Activated CD4-positive, alpha-beta T cell treated with anti-CD3 and anti-CD28 coated beads, Interleukin-2, amount 50 U/mL, for 4 hours (primary cell): Measurements from ENCODE around the gene DUXB.

Experiments used
- DNase-seq, 2 experiments: peaks; one replicate each; pipeline ENCODE4 v3.0.0-alpha.2; 2020

The DUXB gene, protein sequence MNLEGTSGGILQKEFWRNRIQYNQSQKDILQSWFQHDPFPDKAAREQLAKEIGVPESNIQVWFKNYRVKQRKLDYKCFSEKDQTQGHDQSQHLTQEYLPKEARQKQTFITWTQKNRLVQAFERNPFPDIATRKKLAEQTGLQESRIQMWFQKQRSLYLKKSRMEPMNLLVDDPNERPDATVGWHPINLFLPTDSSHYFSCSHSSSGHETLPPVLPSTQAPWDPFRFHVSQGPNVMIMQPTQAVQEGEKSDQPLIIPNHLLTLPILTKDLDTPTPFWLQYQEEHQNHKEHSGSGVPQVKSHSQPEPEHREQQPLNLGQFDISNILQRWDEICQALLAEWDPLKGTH

DNA sequence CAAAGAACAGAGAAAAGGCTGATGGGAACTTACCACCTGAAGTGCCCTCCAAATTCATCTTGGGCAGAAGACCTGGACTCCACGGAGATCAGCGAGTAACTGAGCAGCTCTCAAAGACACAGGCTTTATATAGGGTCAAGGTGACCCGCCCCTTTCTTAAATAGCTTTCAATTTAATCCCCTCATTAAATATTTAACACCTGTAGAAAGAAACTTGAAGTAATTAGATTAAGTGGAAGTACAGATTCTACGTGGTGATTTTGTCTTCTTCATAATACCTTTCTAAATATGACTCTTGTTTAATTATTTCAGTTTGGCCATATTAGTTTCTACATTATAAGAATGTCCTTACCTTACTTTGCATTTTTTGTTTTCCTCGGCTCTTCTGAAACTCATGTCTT, at the start of gene DUXB:
TSS of gene DUXB (minus strand) at position 101 of the 400 bp plus-strand sequence. CDS start at position 58, 43 bp downstream.
- DNase-seq = no peak

DNA sequence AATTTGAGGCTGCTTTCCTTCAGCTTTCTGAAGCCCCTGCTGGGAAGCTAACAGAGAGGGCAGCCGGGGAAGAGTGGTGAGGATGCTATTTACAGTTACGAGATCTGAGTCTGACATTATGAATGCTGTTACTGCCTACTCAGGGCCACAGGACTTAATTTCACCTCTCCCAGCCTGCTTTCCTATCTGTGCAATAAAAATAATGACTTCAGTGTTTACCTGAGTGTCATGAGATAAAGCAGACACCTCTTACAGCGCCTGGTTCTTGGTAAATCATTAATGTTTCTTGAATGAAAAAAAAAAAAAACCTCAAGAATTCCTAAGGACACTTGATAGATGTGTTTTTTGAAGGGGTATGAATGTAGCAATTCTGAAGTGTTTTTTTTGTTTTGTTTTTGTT, 49.3 kb upstream of the DUXB start:
- no peak for DNase-seq

DNA sequence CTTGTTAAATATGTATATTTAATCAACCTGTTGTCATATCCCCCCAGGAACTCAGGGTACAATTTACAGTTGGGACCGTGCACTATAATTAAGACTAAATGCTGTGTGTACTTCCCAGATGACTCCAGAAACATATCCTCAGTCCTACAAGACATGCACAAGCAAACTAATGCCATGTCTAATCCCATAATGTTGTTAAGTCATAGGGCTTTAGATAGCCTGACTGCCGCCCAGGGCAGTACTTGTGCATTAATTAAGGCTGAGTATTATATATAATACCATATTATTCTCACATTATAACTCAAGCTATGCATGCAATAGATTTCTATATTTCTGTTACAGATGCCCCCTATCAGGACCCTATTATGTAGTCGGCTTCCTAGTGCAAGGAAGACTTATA, 45.1 kb upstream of the DUXB start:
- no peak for DNase-seq

DNA sequence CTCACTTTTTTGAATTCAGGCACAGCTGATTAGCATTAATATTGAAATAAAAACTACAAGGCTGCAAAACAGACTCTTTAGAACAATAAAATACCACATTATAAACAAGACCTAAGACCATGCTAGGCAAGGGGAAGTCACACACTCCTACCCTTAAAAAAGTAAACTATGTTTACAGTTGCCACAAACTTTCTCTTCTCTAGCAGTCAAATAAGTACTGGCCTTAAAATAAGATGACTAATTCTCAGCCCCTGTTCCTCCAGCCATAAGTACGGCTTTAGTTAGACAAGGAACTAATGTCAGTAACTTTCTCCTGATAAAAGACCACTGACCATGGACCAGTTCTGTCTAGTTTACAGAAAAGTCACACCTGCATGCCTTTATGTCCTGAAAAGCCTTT, 44.6 kb upstream of the DUXB start:
- DNase-seq = no peak

DNA sequence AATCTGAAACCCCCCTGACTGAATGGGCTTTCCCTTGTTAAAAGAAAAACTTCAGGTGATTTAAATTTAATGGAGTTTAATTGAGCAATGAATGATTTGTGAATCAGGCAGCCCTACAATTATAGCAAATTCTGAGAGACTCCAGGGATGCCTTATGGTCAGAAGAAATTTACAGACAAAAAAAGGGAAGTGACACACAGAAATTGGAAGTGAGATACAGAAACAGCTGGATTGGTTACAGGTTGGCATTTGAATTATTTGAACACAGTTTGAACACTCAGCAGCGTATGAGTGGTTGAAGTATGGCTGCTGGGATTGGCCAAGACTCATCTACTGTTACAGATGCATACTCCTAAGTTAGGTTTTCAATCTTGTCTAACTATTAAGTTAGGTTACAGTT, 44.0 kb upstream of the DUXB start:
- no peak for DNase-seq

DNA sequence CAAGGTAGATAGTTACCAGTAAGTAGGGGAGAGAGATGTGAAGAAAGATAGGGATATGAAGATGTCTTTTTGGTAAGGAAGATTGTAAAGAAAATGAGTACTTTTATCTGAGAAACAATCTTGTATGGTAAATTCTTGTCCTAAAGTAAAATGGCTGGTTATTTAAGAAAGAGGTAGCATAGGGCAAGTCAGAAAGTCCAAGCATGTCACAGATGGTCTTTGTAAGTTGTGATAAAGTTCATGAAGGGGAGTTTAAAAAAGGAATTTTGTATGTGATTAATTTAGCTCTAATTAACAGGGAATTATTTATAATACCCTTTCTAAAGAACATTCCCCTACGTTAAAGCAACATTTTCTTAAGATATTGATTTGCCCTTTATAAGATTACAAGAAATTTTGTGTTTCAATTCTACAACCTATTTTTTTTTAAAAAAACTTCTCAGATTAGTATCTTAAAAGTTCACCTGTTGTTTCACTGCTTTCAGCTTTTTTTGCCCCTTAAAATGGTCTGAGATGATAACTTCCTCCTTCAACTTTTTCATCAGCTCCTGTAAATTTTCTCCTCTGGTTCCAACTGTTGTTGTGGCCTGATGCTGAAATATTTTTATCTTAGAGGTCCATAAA, 41.3 kb upstream of the DUXB start:
- no peak for DNase-seq

DNA sequence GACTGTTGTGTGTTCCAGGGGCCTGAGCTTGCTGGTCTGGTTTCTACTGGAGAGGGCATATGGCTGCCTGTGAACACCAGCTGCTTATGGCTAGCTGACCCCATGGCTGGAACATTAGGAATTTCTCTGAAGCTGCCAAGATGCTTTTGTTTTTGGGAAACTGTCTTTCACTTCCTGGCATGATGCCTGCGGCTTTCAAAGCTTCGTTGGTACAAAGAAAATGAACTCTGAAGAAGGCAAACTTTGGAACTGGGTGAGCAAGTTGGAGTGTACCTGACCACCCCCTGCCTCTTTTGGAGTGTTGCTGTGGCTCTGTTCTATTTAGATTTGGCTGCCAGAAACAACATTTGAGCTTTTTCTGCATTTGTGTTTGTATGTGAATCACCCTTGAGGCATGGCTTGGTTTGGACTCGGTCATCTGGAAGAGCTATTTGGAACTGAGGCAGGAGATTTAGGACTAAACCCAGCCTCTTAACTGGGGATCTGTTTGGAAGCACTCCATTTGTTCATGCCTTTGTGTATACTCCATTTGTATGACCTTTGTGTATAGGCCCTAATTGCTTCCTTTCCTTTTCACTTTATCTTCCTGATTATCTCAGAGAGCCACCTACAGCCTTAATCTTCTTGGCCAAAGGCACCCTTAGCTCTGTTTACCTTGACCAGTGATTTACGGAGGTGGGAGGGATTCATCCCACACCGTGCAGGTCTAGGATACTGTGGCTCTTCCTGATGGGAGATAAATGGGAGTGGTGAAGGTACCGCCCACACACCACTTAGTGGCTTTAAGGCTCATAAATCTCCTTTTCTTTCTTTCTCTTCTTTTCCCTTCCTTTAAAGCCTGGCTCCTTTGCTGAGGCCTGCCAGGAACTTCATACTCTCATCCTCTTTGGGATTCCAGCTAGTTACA, 32.3 kb upstream of the DUXB start:
- no peak for DNase-seq

DNA sequence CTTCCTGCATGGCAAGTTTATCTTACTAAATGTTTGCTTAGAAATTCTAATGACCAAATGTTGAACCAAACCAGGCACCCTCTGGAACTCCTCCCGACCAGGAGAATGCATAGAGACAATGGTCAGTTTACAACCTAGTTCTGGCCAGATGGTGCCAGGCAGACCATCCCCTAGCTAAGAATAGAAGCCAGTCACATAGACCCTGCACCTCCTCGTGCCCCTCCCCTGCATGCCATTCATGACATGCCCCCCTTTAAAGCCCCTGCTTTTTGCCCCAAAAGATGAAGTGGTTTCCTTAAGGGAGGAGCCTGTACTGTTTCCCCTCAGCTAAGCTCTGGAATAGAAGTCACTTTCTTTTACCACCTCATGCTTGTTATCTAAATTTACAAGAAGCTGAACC, 31.6 kb upstream of the DUXB start:
- no peak for DNase-seq

DNA sequence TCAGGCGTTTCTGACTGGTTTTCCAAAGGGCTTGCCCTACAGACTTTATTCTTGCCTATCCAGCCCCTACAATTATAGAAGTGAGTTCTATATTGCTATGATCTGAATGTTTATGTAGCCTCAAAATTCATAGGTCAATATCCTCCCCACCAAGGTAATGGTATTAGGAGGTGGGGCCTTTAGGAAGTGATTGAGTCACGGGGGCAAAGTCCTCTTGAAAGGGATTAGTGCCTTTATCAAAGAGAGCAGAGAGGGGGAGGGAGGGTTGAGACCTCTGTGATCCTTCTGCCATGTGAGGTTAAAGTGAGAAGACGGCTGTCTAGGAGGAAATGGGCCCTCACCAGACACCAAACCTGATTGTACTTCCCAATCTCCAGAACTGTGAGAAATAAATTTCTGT, 26.0 kb upstream of the DUXB start:
- DNase-seq = no peak

DNA sequence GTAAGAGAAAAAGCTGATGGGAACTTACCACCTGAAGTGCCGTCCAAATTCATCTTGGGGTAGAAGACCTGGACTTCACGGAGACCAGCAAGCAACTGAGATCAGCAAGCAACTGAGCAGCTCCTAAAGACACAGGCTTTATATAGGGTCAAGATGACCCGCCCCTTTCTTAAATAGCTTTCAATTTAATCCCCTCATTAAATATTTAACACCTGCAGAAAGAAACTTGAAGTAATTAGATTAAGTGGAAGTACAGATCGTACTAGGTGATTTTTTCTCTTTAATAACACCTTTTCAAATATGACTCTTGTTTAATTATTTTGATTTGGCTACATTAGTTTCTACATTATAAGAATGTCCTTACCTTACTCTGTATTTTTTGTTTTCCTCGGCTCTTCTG, 25.1 kb upstream of the DUXB start, which contains the start of gene CPHXL:
TSS of gene CPHXL (minus strand) at position 101 of the 400 bp plus-strand sequence. CDS start at position 53, 48 bp downstream.
- no peak for DNase-seq

DNA sequence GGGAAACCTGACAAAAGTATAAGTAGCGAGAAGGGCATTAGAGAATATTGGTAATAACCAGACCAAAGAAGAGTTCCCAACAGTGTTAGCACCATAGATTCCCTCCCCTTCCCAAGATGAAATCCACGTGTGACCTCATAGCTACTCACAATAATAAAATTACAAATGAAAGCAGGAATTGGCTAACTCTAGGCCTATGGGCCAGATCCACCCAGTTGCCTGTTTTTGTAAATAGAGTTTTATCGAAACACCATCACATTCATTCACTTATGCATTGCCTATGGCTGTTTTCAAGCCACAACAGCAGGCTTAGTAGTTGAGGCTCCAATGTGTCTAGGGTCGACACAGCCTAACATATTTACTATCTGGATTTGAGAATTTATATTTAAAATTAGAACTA, 17.2 kb upstream of the DUXB start:
- no peak for DNase-seq

DNA sequence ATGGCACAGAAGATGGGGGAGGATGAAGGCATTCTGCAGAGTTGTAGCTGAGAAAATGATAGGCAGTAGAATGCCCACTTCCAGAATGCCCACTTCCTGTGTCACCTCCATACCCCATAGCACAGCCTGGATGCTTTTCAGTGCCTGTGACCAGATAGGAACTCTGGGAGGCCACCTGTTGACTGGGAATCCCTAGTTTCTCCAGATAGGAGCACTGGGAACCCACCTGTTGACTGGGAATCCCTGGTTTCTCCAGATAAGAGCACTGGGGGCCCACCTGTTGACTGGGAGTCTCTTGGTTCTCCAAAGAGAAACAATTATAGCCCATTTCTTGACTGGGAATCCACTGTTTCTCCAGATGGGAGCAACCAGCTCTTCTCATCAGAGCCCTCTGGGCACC, 13.4 kb upstream of the DUXB start:
- no peak for DNase-seq

DNA sequence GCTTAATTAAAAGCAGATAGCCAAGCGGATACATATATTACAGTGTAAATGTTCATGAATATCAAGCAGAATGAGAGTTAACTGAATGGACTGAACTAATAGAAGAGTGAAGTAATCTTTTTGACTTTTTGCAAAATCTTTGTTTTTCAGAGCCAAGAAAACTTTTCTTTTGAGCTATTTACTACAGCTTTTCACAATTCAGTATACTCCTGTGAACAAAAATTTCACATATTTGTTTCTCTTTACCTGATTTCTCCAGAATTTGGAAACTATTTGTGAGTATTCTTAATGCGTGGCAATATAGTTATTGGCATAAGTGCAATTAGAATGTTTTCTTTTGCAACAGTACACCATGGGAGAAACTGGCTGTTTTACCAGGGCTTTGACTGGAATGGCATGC, 9.1 kb upstream of the DUXB start:
- no peak for DNase-seq

DNA sequence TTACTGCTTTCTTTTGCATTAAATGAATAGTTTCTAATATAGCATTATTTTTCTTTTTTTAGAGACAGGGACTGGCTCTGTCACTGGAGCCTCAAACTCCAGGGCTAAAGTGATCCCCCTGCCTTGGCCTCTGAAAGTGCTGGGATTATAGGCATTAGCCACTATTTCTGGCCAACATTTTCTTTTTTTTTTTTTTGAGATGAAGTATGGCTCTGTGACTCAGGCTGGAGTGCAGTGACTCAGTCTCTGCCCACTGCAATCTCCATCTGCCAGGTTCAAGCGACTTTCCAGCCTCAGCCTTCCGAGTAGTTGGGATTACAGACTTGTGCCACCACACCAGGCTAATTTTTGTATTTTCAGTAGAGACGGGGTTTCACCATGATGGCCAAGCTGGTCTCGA, 2.0 kb upstream of the DUXB start:
- no peak for DNase-seq

DNA sequence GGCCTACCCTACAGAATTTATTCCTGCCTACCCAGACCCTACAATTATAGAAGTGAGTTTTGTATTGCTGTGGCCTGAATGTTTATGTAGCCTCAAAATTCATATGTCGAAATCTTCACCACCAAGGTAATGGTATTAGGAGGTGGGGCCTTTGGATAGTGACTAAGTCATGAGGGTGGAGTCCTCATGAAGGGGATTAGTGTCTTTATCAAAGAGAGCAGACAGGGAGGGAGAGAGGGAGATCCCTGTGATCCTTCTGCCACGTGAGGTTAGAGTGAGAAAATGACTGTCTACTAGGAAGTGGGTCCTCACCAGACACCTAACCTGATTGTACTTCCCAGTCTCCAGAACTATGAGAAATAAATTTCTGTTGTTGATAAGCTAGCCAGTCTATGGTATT, 981 bp upstream of the DUXB start:
- DNase-seq = no peak

DNA sequence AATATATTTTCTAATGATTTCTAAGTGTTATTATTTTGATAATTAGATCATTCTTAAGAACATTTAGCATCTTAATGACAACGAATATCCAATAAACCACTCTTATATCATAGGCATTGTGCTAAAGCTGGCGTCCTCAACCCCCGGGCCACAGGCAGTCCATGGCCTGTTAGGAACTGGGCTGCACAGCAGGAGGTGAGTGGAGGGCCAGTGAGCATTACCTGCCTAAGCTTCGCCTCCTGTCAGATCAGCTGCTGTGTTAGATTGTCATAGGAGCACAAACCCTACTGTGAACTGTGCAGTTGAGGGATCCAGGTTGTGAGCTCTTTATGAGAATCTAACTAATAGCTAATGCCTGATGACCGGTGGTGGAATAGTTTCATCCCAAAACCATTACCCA, 3.7 kb downstream of the DUXB start:
- no peak for DNase-seq

DNA sequence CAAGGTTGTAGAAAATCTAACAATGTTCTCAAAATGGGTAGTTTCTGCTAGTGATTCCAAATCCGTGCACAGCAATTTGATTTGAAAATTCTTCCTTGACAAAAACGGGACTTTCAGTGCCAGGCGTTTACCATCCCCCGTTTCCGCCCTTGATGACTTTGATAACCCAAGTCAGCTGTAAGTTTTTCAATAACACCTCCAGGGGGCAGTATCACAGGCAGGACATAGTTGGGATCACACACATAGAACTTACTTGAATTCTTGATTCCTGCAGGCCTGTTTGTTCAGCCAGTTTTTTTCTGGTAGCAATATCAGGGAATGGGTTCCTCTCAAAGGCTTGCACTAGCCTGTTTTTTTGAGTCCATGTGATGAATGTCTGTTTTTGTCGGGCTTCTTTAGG, 5.6 kb downstream of the DUXB start:
- no peak for DNase-seq

DNA sequence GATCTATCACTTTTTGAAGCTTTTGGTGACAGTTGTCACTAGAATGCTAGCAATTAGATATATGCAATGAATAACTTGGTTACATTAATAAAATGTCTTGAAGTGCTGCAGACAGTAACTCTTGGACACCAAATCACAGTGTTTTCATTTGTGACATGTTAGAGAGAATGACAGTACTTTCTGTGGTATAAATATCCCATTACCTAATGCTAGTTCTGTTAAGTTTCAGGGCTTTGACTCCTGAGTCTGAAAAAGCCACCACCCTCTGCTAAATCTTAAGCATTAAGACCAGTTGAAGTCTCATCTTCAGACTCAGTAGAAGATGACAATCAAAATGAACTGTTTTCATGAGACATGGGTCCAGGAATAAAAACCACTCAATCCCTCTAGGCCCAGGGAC, 13.9 kb downstream of the DUXB start:
- no peak for DNase-seq

DNA sequence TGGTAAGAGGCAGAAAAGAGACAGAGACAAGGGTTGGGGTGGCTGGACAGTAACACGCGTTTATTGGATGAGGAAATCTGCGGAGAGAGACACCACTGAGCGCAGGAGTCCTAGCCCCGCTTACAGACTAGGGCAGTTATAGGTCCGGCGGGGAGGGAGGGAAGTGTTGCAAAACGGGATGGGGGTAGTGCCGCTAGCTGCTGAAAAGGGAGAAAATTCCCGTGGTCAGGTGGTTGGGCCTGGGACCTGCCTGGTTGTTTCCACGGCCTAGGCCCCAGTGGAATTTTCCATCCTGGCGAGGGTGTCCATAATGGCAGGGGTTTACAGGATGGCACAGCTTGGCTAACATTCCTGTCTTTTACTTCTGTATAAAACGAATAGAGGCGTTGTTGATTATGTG, 19.0 kb downstream of the DUXB start:
- no peak for DNase-seq

DNA sequence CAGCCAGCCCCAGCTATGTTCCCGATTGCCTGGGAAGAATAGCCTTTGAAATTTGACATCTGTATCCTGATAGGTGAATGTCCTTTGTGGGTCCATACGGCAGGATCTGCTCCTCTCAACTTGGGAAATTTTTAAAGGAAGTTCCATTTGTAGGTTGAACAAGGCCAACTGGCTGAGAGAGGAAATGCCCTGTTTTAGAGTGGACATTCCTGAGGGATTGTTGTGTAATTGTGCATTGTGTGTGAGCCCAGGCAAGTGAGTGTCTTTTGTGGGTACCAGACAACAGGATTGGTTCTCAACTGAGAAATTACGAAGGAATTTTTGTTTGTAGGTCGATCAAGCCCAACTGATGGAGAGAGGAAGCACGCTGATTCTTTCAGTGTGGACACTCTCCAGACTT, 21.9 kb downstream of the DUXB start:
- no peak for DNase-seq

DNA sequence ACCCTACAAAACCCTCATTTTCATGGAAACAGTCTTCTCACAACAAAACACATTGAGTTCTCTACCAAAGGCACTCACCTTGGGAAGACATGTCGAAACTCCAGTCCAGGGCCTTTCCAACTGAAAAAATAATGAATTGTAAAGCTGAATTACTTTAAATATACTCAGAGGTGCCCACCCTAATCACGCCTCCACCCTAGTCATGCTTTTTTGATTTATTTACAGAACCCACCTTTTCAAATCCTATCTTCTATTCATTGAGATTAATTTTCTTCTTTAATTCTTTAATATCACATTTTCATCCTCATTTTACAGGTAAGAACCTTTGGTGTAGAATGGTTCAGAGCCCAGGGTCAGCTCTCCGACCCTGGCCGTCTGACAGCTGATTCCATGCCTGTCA, 24.4 kb downstream of the DUXB start, which contains the start of gene CPHXL2:
TSS of gene CPHXL2 (minus strand) at position 101 of the 400 bp plus-strand sequence. CDS start at position 91, 10 bp downstream.
- DNase-seq = no peak

DNA sequence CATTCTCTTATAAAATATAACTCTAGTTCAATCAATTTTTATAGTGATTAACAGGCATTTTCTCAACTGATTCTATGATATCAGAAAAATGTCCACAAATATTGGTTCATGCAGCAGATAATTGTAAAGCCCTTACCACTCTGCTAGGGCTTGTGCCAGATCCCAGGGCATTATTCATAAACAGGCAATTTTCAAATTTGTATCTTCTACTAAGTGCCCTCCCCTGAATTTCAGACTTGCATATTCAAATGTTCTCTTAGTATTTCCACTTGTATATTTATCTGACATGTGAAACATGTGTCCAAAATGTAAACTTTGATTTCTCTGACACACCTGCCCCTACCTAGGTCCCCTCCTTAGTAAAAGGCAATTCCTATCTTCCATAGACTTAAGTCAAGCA, 33.8 kb downstream of the DUXB start:
- no peak for DNase-seq

DNA sequence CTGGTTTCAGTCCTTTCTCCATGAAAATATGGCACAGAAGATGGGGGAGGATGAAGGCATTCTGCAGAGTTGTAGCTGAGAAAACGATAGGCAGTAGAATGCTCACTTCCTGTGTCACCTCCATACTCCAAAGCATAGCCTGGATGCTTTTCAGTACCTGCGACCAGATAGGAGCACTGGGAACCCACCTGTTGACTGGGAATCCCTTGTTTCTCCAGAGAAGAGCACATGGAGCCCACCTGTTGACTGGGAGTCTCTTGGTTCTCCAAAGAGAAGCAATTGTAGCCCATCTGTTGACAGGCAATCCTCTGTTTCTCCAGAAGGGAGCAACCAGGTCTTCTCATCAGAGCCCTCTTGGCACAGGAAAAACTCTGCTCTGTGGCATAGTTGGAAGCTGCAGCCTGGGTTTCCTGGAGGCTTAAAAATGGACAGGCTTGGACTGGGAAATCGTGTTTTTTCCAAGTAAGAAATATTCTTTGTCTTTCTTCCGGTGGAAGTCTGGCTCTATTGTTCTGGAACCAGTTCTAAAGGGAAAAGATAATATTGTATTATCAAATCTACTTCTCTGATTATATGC, 40.4 kb downstream of the DUXB start:
- no peak for DNase-seq
